Testis (tissue), 3 donors: Measurements from ENCODE around the gene TMEM184B. TPM values are rescaled to one million over a fixed set of nuclear protein-coding genes. Genes with fewer than 3 reads are reported as not detected.
A peak's percentile ranks its signal among the peaks of the same experiment; 100 is the strongest.

ENCODE experiments used
- DNase-seq: peaks from one replicate; pipeline ENCODE4 v3.0.0-alpha.2; 2019
- H3K27ac ChIP-seq, 2 donors: fragments of 200-600 bp; sonication (generic); one replicate each; pipeline ENCODE4 v1.5.1; 2019
- H3K27me3 ChIP-seq: fragments of 200-600 bp; sonication (generic); one replicate; pipeline ENCODE4 v1.5.1; 2019
- H3K36me3 ChIP-seq: fragments of 200-600 bp; sonication (generic); one replicate; pipeline ENCODE4 v1.5.1; 2017; ENCODE audit warnings: low read depth; ENCODE audit errors: missing control alignments
- H3K4me1 ChIP-seq: fragments of 200-600 bp; sonication (generic); one replicate; pipeline ENCODE4 v1.5.1; 2019
- H3K4me3 ChIP-seq, 2 donors: fragments of 200-600 bp; sonication (generic); one replicate each; pipeline ENCODE4 v1.5.1; 2017 to 2019
- H3K9me3 ChIP-seq: fragments of 200-600 bp; sonication (generic); one replicate; pipeline ENCODE4 v1.5.1; 2017
- CTCF ChIP-seq, 3 experiments: fragments of 450-650 bp in 2 of 3; fragments of 200-600 bp in 1 of 3; sonication (generic) in 1 of 3; IDR thresholded peaks; one replicate each; pipeline ENCODE4 v1.5.1; 2016 to 2019; ENCODE audit warnings: antibody characterized with exemption in 3 of 3, mild to moderate bottlenecking in 2 of 3, moderate library complexity in 1 of 3
- POLR2A ChIP-seq: fragments of 450-650 bp; IDR thresholded peaks from one replicate; pipeline ENCODE4 v1.6.1; 2017; ENCODE audit warnings: antibody characterized with exemption, mild to moderate bottlenecking, moderate library complexity
- WGBS, 2 donors: methylation state at CpG; one replicate each; pipeline ENCODE4 v1.1.5; 2018; 5-methylcytosine and 5-hydroxymethylcytosine counted together
- intact Hi-C: fragments of 100-400 bp; cut with DNase I; formaldehyde crosslinking; loops from one replicate; pipeline ENCODE4 v1.15.1; 2023; ENCODE audit warnings: low total_unique reads
- polyA plus RNA-seq: library from polyadenylated mRNA; stranded (reverse); fragments of 350-450 nt; fragmentation: Illumina TruSeq; extraction: RNeasy Lipid Tissue Mini Kit (QIAGEN cat#74804); gene quantifications from one replicate; pipeline ENCODE4 v1.2.3, GENCODE V29; 2014; ENCODE audit warnings: low read depth, low replicate concordance; ENCODE audit not compliant: insufficient read depth
- total RNA-seq, 2 donors: library from RNA; depleted of rRNA; stranded (reverse); fragments of >200 nt; gene quantifications; one replicate each; pipeline ENCODE4 v1.2.3, GENCODE V29; 2016

Gene TMEM184B
- total and polyA plus RNA-seq, 3 donors from 2014 or later, result 25.2 to 66.5 (median 35.4) TPM

GRCh38 chr22:38248280-38248679, 24.5 kb downstream of the TMEM184B start:
- 96 to 97% methylated on average over 6 of the region's 6 CpGs for WGBS, 2 donors

GRCh38 chr22:38247713-38248112, 25.1 kb downstream of the TMEM184B start:
- Histone ChIP-seq H3K27ac (peak overlapping the region; percentile 72 to 83), H3K9me3 (no peaks in the 10 kb centered on the region), H3K4me3 (no peak overlapping the region), H3K36me3 (no peaks in the 10 kb centered on the region), H3K27me3 (no peaks in the 10 kb centered on the region), H3K4me1 (peaks cover 18% of the 10 kb centered on the region)
- WGBS, 2 donors, result 93 to 95% methylated on average over 9 to 12 of the region's 12 CpGs
- no peak for DNase-seq
- intact Hi-C loops, result no loop called here
- TF ChIP-seq CTCF (IDR thresholded peaks at IDR 0.05) (no peak), POLR2A (no peak)

More at GRCh38 chr22:38248280-38248679, 24.5 kb downstream of the TMEM184B start:
- TF ChIP-seq POLR2A, result no peak
- no peak for TF ChIP-seq CTCF (IDR thresholded peaks at IDR 0.05)
- intact Hi-C loops, result no loop called here
- no peaks in the 10 kb centered on the region for H3K9me3 ChIP-seq
- no peaks in the 10 kb centered on the region for H3K27me3 ChIP-seq
- H3K4me1 ChIP-seq, result peaks cover 15% of the 10 kb centered on the region
- no peak overlapping the region for H3K27ac ChIP-seq
- DNase-seq, result no peak
- no peaks in the 10 kb centered on the region for H3K36me3 ChIP-seq
- no peak overlapping the region for H3K4me3 ChIP-seq

DNA sequence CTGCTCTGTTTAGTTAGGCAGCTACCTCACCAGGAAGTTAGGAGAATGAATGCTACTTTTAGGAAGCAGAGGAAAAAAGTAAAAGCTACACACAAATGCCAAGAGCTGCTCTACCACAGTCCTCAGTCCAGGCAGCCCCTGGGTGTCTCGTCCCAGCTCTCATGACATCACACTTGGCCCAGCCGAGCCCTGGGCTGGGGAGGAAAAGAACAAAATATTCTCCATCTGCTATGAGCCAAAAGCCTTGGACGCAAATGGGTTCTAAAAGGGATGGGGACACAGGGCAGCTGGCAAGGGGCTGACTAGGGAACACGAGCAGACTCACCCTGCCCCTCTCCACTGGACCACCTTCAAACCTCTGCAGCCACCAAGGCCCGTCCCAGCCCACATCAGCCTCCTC, 26.1 kb downstream of the TMEM184B start:
- Histone ChIP-seq H3K27ac (peak overlapping the region; percentile 72 to 83), H3K4me3 (no peak overlapping the region), H3K27me3 (no peaks in the 10 kb centered on the region), H3K36me3 (no peaks in the 10 kb centered on the region), H3K9me3 (no peaks in the 10 kb centered on the region), H3K4me1 (peaks cover 18% of the 10 kb centered on the region)
- WGBS, 2 donors, result 30 to 40% methylated on average over 4 to 5 of the region's 5 CpGs
- peak; percentile 69 for DNase-seq
- TF ChIP-seq POLR2A, result no peak
- TF ChIP-seq CTCF (IDR thresholded peaks at IDR 0.05), result no peak
- intact Hi-C loops, result no loop called here

GRCh38 chr22:38246046-38246658, 26.7 kb downstream of the TMEM184B start:
- H3K36me3 ChIP-seq, result no peaks in the 10 kb centered on the region
- no peak for DNase-seq
- intact Hi-C loops, result no loop called here
- 77 to 84% methylated on average over 16 to 19 of the region's 19 CpGs for WGBS, 2 donors
- TF ChIP-seq CTCF (IDR thresholded peaks at IDR 0.05) (no peak), POLR2A (no peak)
- H3K27me3 ChIP-seq, result no peaks in the 10 kb centered on the region
- H3K27ac ChIP-seq, result peak overlapping the region; percentile 72 to 83
- no peaks in the 10 kb centered on the region for H3K9me3 ChIP-seq
- H3K4me3 ChIP-seq, result no peak overlapping the region
- H3K4me1 ChIP-seq, result peaks cover 15% of the 10 kb centered on the region

DNA sequence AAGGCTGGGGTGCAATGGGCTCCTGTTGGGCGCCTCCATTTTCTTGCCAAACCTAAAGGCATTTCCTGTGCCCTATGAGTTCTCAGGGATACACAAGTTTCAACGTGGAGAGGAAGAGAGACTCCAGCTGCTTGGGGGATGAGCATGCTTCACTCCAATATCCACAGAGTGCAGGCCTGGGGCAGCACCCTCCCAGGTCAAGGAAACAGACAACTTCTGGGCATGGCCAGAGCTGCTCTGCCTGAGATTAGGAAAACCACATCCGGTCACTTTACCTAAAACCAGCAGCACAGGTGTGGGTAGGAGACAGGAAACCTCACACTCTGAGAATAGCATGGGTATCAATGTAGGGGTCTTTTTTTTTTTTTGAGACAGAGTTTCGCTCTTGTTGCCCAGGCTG, 28.7 kb downstream of the TMEM184B start:
- H3K27ac ChIP-seq, result no peak overlapping the region
- H3K4me3 ChIP-seq, result no peak overlapping the region
- no peak for DNase-seq
- no peaks in the 10 kb centered on the region for H3K9me3 ChIP-seq
- no peaks in the 10 kb centered on the region for H3K36me3 ChIP-seq
- H3K4me1 ChIP-seq, result peaks cover 23% of the 10 kb centered on the region
- 74 to 76% methylated on average over 4 of the region's 4 CpGs for WGBS, 2 donors
- intact Hi-C loops, result no loop called here
- TF ChIP-seq POLR2A (no peak), CTCF (IDR thresholded peaks at IDR 0.05) (no peak)
- no peaks in the 10 kb centered on the region for H3K27me3 ChIP-seq
